ENCODE measurements around the gene SLC9A3.

DNA sequence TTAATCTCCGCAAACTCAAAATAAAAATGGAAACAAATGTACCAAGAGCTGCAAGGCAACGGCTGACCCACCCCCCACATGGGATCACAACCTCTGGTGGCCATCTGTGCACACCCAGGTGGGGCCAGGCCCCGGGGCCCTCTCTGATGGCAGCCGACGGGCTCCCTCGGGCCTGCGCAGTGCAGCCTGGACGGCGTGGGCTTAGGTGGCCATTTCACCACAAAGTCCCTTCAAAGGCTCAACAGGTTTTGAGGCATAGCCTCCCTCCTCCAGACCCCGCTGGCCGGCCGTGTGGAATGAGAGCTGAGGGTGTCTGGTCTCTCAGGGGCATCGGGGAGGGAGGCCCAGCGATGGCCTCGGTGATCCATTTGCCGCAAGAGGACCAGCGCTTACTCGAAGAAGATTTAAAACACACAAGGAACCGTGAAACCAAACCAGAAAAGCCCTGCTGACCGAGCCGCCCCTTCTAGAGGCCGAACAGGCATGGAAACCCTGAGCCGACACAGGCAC is 45.2 kb upstream of the SLC9A3 start:
- TF ChIP-seq, protein P1, sequence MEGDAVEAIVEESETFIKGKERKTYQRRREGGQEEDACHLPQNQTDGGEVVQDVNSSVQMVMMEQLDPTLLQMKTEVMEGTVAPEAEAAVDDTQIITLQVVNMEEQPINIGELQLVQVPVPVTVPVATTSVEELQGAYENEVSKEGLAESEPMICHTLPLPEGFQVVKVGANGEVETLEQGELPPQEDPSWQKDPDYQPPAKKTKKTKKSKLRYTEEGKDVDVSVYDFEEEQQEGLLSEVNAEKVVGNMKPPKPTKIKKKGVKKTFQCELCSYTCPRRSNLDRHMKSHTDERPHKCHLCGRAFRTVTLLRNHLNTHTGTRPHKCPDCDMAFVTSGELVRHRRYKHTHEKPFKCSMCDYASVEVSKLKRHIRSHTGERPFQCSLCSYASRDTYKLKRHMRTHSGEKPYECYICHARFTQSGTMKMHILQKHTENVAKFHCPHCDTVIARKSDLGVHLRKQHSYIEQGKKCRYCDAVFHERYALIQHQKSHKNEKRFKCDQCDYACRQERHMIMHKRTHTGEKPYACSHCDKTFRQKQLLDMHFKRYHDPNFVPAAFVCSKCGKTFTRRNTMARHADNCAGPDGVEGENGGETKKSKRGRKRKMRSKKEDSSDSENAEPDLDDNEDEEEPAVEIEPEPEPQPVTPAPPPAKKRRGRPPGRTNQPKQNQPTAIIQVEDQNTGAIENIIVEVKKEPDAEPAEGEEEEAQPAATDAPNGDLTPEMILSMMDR (IDR thresholded peaks at IDR 0.05): no peak
- no peak for TF ChIP-seq POLR2AphosphoS5 (IDR thresholded peaks at IDR 0.05)
